SK-N-DZ (cell line): ENCODE measurements around the gene CLSTN1.
A peak's percentile ranks its signal among the peaks of the same experiment; 100 is the strongest.

ENCODE experiments used
- DNase-seq: peaks from one replicate; pipeline ENCODE4 v3.0.0-alpha.2; 2015; ENCODE audit warnings: low spot score

CLSTN1 gene

GRCh38 chr1:9852004-9852403 is 28.2 kb upstream of the CLSTN1 start:
- no peak for DNase-seq

GRCh38 chr1:9850442-9851162 is 26.8 kb upstream of the CLSTN1 start:
- no peak for DNase-seq

- DNase-seq: no peak
These were observed 26.1 kb upstream of the CLSTN1 start for GRCh38 chr1:9849691-9850441.

- DNase-seq: no peak
These were observed 24.3 kb upstream of the CLSTN1 start for GRCh38 chr1:9848022-9848421.

GRCh38 chr1:9847269-9847668 is 23.5 kb upstream of the CLSTN1 start:
- no peak for DNase-seq

GRCh38 chr1:9846611-9847171 is 22.9 kb upstream of the CLSTN1 start:
- no peak for DNase-seq

GRCh38 chr1:9845914-9846313 is 22.1 kb upstream of the CLSTN1 start:
- no peak for DNase-seq

- no peak for DNase-seq
These were observed 21.0 kb upstream of the CLSTN1 start for GRCh38 chr1:9844756-9845155.

- no peak for DNase-seq
These were observed 20.3 kb upstream of the CLSTN1 start for GRCh38 chr1:9844106-9844505.

- DNase-seq: no peak
These were observed 19.8 kb upstream of the CLSTN1 start for GRCh38 chr1:9843576-9843945.

- no peak for DNase-seq
These were observed 19.2 kb upstream of the CLSTN1 start for GRCh38 chr1:9842781-9843575.

- DNase-seq: no peak
These were observed 18.4 kb upstream of the CLSTN1 start for GRCh38 chr1:9842073-9842711.

GRCh38 chr1:9841460-9841859 is 17.7 kb upstream of the CLSTN1 start:
- no peak for DNase-seq

- no peak for DNase-seq
These were observed 16.4 kb upstream of the CLSTN1 start for GRCh38 chr1:9840176-9840575.

- DNase-seq: no peak
These were observed 15.2 kb upstream of the CLSTN1 start for GRCh38 chr1:9838946-9839345.

GRCh38 chr1:9836632-9836960 is 12.8 kb upstream of the CLSTN1 start:
- DNase-seq: no peak

GRCh38 chr1:9835758-9836631 is 12.2 kb upstream of the CLSTN1 start:
- peak; percentile 42 for DNase-seq

- no peak for DNase-seq
These were observed 11.6 kb upstream of the CLSTN1 start for GRCh38 chr1:9835404-9835757.

- DNase-seq: no peak
These were observed 9.9 kb upstream of the CLSTN1 start for GRCh38 chr1:9833632-9834031.

GRCh38 chr1:9827558-9828185 is 3.9 kb upstream of the CLSTN1 start:
- no peak for DNase-seq
